ENCODE data around the gene UROC1. TPM values are rescaled to one million over a fixed set of nuclear protein-coding genes. Genes with fewer than 3 reads are reported as not detected.

UROC1 gene
- total and polyA plus RNA-seq, 2 of the 4 experiments (the other 2 are of a cell fraction): not detected

DNA sequence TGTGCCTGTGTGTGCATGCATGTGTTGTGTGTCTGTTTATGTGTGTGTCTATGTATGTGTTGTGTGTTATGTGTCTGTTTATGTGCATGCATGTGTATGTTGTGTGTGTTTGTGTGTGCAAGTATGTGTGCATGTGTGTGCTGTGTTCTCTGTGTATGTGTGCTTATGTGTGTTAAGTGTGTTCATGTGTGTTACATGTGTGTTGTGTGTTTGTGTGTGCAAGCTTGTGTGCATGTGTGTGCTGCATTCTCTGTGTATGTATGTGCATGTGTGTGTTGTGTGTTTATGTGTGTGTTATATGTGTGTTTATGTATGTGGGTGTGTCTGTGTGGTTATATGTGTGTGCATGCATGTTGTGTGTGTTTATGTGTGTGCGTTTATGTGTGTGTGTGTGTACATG lies 14.9 kb downstream of the UROC1 start:
- H3K4me3 ChIP-seq (ENCODE audit: insufficient read depth, low read depth, low read length): no peak overlapping the region
- ChIA-PET POLR2A (ENCODE audit: unreplicated experiment) (no interaction called here), CTCF (no interaction called here)
- H4K20me1 ChIP-seq (ENCODE audit: insufficient read depth, low read length): no peaks in the 10 kb centered on the region
- no peak overlapping the region for H3K4me2 ChIP-seq (ENCODE audit: low read depth, low read length)
- H3K27me3 ChIP-seq (ENCODE audit: control insufficient read depth, insufficient read depth, low read length): peaks cover 8% of the 10 kb centered on the region; the same call in 1 of the 2 replicates
- intact Hi-C loops (cut with micrococcal nuclease) (no loop called here), in situ Hi-C loops (cut with MboI; ENCODE audit: low sequenced_read_pairs) (no loop called here), dilution Hi-C loops (cut with HindIII; ENCODE audit: low sequenced_read_pairs, unreplicated experiment) (no loop called here)
- H2BK15ac ChIP-seq (ENCODE audit: low read depth, low read length): no peak overlapping the region
- no peaks in the 10 kb centered on the region for H3K9me1 ChIP-seq (ENCODE audit: insufficient read depth, low read length)
- H3K56ac ChIP-seq (ENCODE audit: extremely low read depth, insufficient read depth, low read length): no peak overlapping the region
- no peaks in the 10 kb centered on the region for H3K79me1 ChIP-seq (ENCODE audit: low read depth in 1 of 2, low read length in 2 of 2)
- no peak for ATAC-seq (ENCODE audit: low read depth)
- no peaks in the 10 kb centered on the region for H3K36me3 ChIP-seq (ENCODE audit: control insufficient read depth, insufficient read depth, low read length)
- no peak overlapping the region for H2AK9ac ChIP-seq (replicated peaks; ENCODE audit: low read depth, low read length, poor library complexity)
- H3K27ac ChIP-seq (ENCODE audit: insufficient read depth, low read length): no peak overlapping the region
- H2AFZ ChIP-seq (replicated peaks; ENCODE audit: low read length, poor library complexity): no peak overlapping the region
- H3K23ac ChIP-seq (ENCODE audit: low read depth, low read length): no peak overlapping the region
- H3K9ac ChIP-seq (ENCODE audit: low read depth, low read length): no peak overlapping the region
- no peak overlapping the region for H3K18ac ChIP-seq (ENCODE audit: low read depth, low read length)
- no peak overlapping the region for H4K91ac ChIP-seq (ENCODE audit: insufficient read depth, low read depth, low read length)
- H2BK120ac ChIP-seq (ENCODE audit: low read depth, low read length): no peak overlapping the region
- no peak overlapping the region for H2BK20ac ChIP-seq (ENCODE audit: low read depth, low read length)
- no peaks in the 10 kb centered on the region for H3K4me1 ChIP-seq (ENCODE audit: control insufficient read depth, insufficient read depth, low read length)
- no TSS peak for BruUV-seq (replicated peaks)
- no peak for TF ChIP-seq SMC3 (IDR thresholded peaks at IDR 0.05; ENCODE audit: low read depth, low read length)
- TF ChIP-seq BHLHE40 (IDR thresholded peaks at IDR 0.05; ENCODE audit: low read depth, low read length): no peak
- TF ChIP-seq MXI1 (IDR thresholded peaks at IDR 0.05; ENCODE audit: borderline replicate concordance, low read depth, low read length): no peak
- TF ChIP-seq, protein P1, sequence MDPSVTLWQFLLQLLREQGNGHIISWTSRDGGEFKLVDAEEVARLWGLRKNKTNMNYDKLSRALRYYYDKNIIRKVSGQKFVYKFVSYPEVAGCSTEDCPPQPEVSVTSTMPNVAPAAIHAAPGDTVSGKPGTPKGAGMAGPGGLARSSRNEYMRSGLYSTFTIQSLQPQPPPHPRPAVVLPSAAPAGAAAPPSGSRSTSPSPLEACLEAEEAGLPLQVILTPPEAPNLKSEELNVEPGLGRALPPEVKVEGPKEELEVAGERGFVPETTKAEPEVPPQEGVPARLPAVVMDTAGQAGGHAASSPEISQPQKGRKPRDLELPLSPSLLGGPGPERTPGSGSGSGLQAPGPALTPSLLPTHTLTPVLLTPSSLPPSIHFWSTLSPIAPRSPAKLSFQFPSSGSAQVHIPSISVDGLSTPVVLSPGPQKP (IDR thresholded peaks at IDR 0.05; ENCODE audit: borderline replicate concordance, low read depth, low read length): no peak
- no peak for TF ChIP-seq RAD21 (IDR thresholded peaks at IDR 0.05; ENCODE audit: low read length)
- no peak for TF ChIP-seq CEBPB (IDR thresholded peaks at IDR 0.05; ENCODE audit: low read depth, low read length)
- TF ChIP-seq NFE2L2 (IDR thresholded peaks at IDR 0.05; ENCODE audit: low read depth, low read length): no peak
- no peak for TF ChIP-seq RFX5 (IDR thresholded peaks at IDR 0.05; ENCODE audit: low read depth, low read length)
- TF ChIP-seq, protein P2, sequence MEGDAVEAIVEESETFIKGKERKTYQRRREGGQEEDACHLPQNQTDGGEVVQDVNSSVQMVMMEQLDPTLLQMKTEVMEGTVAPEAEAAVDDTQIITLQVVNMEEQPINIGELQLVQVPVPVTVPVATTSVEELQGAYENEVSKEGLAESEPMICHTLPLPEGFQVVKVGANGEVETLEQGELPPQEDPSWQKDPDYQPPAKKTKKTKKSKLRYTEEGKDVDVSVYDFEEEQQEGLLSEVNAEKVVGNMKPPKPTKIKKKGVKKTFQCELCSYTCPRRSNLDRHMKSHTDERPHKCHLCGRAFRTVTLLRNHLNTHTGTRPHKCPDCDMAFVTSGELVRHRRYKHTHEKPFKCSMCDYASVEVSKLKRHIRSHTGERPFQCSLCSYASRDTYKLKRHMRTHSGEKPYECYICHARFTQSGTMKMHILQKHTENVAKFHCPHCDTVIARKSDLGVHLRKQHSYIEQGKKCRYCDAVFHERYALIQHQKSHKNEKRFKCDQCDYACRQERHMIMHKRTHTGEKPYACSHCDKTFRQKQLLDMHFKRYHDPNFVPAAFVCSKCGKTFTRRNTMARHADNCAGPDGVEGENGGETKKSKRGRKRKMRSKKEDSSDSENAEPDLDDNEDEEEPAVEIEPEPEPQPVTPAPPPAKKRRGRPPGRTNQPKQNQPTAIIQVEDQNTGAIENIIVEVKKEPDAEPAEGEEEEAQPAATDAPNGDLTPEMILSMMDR (conservative IDR thresholded peaks at IDR 0.05; ENCODE audit: low read depth, low read length): no peak
- TF ChIP-seq, protein P3, sequence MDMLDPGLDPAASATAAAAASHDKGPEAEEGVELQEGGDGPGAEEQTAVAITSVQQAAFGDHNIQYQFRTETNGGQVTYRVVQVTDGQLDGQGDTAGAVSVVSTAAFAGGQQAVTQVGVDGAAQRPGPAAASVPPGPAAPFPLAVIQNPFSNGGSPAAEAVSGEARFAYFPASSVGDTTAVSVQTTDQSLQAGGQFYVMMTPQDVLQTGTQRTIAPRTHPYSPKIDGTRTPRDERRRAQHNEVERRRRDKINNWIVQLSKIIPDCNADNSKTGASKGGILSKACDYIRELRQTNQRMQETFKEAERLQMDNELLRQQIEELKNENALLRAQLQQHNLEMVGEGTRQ (IDR thresholded peaks at IDR 0.05; ENCODE audit: low read depth, low read length): no peak
- TF ChIP-seq FOS (IDR thresholded peaks at IDR 0.05; ENCODE audit: low read depth, low read length): no peak
- TF ChIP-seq POLR2A (IDR thresholded peaks at IDR 0.05; ENCODE audit: low read depth, low read length): no peak
- no peak for TF ChIP-seq CHD1 (IDR thresholded peaks at IDR 0.05; ENCODE audit: low read depth, low read length)
- no peak for TF ChIP-seq RCOR1 (IDR thresholded peaks at IDR 0.05; ENCODE audit: insufficient replicate concordance, low read length)
- no peak overlapping the region for H2AK5ac ChIP-seq (ENCODE audit: low read depth, low read length)
- no peak overlapping the region for H3K4ac ChIP-seq (ENCODE audit: low read depth, low read length)
- no peak overlapping the region for H3K14ac ChIP-seq (replicated peaks; ENCODE audit: low read depth, low read length)
- DNase-seq: no peak
- H4K5ac ChIP-seq (ENCODE audit: low read depth, low read length): no peak overlapping the region
- H3K9me3 ChIP-seq (ENCODE audit: control insufficient read depth, insufficient read depth, low read length): no peaks in the 10 kb centered on the region
- 88% methylated on average over 1 of the region's 1 CpG; no CpG with 5 or more reads in 1 of the 2 experiments for WGBS, 2 experiments (ENCODE audit: extremely low coverage in 2 of 2, insufficient read length in 1 of 2)
- H4K8ac ChIP-seq (ENCODE audit: low read depth in 2 of 2, low read length in 2 of 2): no peak overlapping the region
- peak overlapping the region; percentile 30 for H2BK5ac ChIP-seq (ENCODE audit: low read depth, low read length, poor library complexity, severe bottlenecking)
